Activated CD8-positive, alpha-beta memory T cell treated with anti-CD3 and anti-CD28 coated beads for 4 hours (primary cell): Measurements from ENCODE around the gene TSTD2.
A peak's percentile ranks its signal among the peaks of the same experiment; 100 is the strongest.
"Not testable (repeated sequence)": the region's sequence is repeated elsewhere in the genome, so short reads cannot be mapped to it uniquely, and the experiment has no call there.

Experiments used
- DNase-seq, 2 donors: peaks; one replicate each; pipeline ENCODE4 v3.0.0-alpha.2; 2020; ENCODE audit warnings: low read depth in 2 of 2

The TSTD2 gene

DNA sequence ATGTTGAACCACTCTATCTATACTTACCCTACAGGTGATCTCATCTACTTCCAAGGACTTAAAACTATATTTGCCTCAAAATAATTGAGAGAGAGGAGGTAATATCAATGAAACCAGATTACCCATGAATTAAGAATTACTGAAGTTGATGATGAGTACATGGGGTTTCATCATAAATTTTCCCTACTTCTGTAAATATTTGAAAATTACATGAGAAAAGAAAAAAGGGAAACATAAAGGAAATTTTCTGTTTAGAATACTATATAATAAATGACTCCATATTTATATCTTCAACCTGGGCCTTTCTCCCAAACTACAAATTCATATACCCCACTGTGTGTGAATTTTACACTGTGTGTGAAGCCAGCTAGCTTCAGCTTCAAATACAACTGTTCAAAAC, 2.6 kb downstream of the TSTD2 start:
- no peak for DNase-seq

DNA sequence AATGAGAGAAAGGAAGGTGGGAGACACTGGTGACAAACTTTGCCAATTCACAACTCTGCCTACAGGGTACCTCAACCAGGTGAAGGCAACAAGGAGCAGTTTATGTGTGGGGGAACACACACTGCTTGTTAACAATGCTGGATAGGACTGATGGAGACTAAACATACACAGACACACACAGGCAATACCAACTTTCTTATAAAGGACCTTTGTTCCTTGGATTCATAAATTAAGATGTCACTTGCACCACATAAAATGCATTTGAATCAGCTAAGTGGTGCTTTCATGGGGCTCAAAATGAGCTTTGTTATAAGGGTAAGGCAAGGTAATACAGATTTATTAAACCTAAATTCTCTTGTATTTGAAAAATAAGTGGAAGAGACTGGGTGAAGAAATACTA, 4.0 kb downstream of the TSTD2 start:
- no peak for DNase-seq

DNA sequence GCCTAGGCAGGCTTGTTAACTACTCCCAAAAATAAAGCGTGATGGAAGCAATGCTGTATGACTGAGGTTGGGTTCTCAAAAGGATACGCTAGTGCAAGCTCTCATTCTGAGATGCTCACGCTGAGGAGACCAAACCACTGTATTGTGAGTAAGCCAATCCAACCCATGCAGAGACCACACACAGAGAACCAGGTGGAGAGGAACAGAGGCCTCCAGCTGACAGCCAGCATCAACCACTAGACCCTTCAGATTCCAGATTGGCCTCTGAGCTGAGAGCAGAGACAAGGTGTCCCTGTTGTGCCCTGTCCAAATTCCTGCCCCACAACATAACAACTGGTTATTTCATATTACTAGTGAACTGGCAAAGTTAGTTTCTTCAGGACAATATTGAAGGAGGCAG, 4.5 kb downstream of the TSTD2 start:
- DNase-seq = no peak

DNA sequence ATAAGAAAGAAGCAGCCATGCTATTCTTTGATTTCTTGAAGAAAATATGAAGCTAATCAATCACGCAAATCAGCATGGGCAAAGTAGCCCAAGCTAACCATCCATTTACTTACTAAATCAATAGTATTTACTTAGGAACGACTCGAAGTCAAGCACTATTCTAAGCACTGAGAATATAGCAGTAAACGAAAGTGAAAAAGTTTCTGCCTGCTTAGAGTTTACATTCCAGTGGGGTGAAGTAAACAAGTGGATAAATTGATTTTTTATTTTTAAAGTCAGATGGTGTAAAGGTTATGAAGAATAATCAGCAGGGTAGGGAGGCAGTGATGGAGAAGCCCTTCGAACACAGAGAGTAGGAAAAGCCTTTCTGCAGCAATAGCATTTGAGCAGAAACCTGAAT, 5.5 kb downstream of the TSTD2 start:
- no peak for DNase-seq

DNA sequence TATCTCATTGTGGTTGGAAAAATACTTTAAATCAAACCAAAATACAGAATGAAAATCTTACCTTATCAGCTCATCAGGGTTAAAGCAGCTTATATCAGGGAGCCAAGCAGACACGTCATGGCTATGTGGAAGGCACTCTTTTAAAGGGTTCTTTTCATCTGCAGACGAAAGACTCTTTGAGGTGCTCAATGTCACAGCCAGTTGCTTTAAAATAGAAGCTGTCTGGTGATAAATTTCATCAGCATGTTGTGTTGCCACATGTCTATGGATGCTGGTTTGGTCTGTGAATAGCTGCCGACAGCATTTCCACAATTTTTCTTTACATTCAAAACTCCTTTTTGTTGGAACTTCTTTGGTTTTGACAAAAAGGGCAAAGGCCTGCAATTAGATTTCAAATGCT, 7.5 kb downstream of the TSTD2 start:
- DNase-seq = no peak

DNA sequence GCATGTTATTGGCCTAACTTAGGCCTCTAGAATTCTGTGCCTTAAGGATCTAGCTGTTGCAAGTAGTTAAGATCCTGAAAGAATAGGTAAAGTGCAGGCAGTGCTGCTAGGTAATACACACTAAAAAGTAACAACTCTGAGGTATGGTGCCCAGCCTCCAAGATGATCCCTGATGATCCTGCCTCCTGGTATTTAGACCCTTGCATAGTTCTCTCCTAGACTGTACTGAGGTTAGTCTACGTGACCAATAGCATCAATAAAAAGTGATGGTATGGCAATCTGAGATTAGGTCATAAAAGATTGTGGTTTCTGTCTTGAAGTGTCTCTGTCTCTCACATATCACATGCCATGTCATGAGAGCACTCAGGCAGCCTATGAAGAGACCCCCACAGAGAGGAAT, 9.2 kb downstream of the TSTD2 start:
- DNase-seq = no peak

DNA sequence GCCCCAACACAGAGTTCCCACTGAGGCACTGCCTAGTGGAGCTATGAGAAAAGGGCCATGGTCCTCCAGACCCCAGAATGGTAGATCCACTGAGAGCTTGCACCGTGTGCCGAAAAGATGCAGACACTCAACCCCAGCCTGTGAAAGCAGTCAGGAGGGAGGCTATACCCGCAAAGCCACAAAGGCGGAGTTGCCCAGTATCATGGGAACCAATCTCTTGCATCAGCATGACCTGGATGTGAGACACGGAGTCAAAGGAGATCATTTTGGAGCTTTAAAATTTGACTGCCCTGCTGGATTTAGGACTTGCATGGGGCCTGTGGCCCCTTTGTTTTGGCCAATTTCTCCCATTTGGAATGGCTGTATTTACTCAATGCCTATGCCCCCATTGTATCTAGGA, 10.7 kb downstream of the TSTD2 start:
- DNase-seq = not testable (repeated sequence)

DNA sequence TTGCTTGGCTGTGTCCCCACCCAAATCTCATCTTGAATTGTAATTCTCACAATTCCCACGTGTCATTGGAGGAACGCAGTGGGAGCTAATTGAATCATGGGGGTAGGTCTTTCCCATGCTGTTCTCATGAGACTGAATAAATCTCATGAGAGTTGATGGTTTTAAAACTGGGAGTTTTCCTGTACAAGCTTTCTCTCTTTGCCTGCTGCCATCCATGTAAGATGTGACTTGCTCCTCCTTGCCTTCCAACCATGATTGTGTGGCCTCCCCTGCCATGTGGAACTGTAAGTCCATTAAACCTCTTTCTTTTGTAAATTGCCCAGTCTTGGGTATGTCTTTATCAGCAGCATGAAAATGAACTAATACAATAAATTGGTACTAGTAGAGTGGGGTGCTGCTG, 13.1 kb downstream of the TSTD2 start:
- not testable (repeated sequence) for DNase-seq

DNA sequence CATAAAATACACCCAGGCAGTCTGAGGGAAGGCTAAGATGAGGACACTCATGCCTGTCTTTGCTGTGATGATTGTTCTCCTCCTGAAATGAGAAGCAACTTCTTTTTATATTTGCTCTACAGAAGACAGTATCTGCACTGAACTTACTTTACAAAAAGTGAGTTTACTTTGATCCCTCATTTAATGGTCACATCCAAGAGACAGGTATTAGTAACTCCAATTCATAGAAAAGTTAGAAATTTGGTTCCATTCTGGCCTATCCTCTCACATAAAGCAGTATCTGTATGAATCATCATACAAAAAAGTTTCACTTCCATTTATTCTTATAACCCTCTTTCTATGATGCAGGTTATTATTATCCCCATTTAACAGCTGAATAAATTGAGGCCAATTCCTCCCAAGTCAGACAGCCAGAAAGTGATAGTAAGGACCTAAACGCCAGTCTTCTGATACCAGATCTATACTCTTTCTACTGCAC, 15.2 kb downstream of the TSTD2 start:
- DNase-seq = no peak

DNA sequence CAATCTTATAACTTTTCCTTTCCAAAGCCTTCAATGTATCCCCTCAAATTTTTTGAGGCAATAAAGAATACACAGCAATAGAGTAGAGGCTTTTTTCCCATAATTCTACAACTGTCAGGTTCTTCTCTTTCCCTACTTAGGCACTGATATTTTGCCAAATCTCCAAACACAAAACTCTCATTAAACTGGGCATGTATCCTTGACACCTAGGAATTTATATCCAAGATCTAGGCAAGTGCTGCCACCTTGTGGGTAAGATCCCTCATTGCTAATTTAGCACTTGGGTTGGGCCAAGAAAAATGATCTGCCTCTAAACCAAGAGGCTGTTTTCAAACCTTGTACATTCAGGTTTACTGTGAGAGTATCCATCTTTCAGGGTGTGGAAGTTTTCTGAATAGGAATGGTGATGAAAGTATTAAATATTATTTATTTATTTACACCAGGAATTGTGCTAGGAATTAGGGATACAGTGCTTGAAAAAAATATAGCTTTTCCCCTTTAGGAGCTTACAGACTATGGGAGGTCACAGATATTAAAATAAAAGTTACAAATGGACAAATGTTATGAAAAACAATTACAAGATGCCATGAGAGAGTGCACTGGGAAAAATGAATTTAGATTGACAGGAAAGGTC, 17.6 kb downstream of the TSTD2 start:
- DNase-seq = peak; percentile 19 to 37

DNA sequence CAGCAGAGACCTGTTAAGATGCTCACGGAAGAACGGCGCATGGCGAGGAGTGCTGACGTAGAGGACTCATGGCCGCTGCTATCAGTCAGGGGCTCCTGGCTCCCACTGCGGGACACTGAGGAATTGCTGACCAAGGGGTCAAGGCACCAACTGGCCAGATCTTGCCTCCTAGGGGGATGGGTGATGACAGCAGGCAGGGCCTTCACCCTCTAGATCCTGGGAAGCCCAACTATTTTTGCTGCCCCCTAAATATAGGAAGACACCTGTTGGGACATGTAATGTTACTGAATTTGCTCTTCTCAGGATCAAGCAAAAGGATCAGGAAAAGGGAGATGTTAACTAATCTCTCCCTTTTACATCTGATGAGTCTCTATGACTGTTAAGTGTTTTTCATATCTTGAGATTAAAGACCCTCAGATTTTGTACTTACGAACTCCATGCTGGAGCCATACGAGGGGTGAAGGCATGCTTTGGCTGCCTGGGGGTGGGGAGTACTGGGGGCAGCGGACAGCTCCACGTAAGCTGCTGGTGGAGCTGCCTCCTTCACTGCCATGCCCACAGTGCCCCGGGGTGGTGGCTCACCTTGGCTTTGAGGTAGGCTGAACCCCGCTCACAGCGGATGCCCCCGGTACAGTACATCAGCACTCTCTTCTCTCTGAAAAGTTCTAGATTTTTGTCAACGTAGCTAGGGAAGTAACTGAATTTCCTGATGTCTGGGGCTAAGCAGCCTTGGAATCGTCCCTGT, 28.1 kb downstream of the TSTD2 start:
- DNase-seq = no peak

DNA sequence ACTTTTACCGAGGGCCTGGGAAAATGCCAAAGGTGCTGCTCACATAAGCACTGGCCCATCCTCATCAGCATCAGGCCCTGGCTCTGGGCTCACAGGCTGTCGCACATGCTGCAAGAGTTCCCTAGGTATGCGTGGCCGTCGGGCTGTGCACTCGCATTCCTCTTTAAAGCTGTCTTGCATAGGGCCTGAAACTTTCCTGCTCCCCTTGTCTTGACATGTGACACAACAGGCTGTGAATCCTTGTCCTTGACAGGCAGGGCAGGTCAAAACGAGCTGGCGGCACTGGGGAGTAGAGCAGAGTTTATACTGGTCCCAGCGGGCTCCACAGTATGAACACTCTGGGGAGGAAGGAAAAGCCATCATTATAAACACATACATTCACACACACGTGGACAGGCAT, 30.7 kb downstream of the TSTD2 start:
- DNase-seq = no peak

DNA sequence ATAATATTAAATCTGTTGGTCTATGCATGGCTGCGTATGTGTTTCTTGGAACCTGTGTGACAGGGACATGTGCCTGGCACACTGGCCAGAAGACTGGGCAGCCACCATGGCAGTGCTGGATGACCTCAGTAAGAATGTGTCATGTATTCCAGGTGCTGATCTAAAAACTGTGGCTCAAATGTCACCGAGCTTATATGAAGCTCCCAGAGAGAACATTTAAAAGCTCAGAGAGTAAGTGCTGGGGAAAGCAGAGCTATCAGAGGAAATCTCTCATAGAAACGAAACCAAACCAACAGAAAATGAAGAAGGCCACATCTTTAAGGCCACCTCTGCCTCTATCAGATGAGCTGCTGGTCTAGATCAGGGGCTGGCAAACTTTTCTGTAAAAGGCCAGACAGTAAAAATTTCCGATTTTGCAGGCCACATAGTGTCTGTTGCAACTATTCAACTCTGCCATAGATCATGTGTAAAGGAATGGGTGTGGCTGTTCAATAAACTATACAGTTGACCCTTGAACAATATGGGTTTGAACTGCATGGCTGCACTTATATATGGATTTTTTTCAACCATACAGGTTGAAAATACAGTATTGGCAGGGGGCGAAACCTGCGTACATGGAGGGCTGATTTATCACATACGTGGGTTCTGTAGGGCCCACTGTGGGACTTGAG, 31.8 kb downstream of the TSTD2 start:
- no peak for DNase-seq

DNA sequence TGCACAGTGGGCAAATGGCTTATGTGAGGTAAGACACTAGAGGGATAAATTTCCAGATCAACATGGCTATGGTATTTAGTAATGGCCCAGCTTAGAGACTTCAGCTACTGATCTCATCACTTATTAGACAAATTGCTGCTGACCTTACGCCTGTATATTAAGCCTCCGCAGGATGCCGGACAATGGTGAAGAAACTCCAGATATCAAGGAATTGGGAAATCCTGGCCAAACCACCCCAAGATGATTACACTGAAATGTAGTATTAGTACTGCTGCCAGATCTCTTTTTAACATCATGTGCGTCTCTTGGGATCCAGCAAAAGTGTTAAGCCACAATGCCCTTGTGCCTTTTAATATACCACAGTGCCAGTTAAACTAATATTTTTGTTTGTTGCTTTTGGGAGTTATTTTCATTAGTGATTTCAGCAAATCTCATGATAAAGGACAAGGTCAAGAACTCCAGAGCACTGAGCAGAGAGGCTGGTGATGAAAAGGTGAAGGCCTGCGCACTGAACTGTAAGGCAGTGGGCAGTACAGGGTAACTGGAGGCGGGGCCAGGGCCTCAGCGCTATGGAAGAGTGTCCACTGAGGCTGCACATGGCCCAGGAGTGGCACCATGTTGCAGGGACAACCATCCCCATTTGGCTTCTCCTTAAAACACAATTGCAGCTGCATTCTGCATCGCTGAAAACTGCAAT, 32.5 kb downstream of the TSTD2 start:
- no peak for DNase-seq

DNA sequence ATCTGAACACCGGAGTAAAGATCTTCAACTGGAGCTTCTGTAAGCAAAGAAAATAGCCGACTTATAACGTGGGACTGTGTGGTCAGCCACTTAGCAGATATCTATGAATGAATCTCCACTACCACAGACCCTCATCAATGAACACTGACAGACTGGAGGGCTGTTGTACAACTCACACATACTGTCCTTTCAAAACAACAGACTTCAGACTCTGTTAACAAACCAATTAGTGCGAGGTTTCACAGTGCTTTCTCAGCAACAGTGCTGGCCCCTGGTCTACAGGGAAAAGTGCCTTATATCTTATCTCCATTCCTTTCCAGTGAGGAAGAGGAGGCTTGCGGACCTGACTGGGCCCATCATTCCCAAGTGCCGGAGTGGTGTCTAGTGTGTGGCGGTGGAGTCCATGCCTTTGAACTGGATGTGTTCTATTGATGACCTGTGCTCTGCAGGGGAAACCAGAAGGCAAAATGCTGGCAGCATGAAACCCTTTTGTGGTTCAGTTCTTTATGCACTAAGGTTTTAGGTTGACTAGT, 33.8 kb downstream of the TSTD2 start:
- DNase-seq = no peak

DNA sequence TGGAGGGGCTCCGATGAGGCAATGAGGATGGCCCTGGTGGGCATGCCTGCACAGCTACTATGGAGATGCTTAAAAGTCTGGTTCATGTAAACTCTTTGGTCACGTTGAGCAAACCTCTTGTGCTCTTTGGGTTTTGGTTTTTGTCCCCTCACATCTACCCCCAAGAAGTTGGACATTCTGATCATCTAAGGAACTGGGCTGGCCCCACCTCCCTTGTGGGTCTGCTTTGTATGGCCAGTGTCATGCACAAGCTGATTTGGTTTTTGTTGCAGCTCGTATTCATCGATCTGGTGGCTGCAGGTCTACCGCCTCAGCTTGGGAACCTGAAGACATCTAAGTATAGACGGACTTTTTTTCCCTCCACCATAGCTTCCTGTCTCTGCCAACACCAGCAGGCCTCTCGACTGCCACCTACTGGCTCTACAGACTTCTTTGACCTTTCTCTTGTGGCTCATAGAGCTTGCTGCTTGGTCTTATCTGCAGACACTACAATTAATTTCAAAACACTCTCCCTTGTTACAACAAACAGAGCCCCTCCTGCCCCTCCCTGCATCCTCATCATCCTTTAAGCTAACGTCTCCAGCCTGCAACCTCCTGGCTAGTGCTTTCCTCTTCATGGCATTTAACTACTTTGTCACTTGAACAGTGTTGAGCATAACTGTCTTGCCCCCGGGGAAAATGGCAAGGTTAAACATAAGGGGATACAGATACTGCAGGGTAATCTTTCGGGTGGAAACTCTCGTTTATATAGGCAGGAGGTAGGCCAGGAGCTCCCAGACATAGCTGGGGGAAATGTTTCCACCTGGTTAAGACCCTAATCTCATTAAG, 34.5 kb downstream of the TSTD2 start:
- peak; percentile 24 to 44 for DNase-seq

DNA sequence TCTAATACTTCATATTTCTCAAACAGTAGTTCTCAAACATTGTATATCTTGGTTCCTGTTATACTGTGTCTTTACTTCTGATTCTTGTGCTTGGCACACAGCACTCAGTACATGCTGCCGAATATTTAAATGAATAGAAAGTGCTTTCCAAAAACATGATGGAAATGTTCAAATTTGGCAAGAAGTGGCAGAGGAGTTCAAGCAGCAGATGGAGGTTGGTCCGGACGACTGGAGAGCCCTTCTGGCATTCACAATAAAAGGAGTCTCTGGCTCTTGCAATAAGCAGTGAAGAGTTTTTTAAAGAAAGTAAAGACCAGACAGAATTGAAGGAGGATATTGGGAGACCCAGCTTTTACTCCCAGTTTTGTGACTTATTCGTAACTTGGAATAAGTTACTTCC, 36.3 kb downstream of the TSTD2 start:
- DNase-seq = no peak

DNA sequence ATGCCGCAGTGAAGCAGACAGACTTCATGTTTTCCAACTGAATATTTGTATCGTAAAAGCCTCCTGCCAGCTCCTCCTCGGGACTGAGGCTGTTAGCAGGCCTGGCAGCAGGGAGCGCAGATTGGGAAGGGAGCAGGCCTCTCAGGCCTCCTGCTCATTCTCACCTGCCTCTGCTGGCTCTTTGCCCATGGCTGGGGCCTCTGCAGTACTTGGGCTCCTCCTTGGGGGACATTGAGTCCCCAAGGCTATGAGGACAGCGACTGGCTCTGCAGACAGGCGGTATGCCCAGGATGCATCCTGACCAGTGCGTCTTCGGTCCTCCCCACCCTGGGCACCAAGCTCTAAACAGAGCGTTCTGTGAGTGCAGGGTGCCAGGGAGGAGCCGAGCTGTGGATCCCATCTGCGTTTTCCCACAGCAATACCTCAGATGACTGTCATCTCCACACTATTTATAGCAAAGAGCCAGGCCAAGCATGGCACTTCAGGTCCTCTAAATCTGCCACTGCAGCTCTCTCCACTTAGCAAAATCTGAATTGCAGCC, 38.7 kb downstream of the TSTD2 start:
- no peak for DNase-seq

DNA sequence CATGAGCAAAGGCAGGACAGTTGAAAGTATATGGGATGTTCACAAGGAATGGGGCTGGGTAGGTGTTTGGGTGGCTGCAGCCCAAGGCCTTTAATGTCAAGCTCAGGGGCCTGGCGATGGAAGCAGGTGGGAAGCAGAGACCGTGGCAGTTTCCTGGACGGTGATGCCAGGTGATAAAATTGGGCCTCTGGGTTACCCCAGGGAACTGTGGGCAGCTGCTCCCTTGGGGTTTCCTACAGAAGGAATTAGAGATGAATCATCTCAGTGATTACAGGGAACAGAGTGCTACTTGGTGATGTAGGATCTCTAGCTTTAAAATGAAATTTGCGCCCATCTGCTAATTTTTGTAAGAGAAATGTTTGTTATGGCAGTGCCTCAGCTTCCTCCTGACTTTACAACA, 39.2 kb downstream of the TSTD2 start:
- DNase-seq = no peak

DNA sequence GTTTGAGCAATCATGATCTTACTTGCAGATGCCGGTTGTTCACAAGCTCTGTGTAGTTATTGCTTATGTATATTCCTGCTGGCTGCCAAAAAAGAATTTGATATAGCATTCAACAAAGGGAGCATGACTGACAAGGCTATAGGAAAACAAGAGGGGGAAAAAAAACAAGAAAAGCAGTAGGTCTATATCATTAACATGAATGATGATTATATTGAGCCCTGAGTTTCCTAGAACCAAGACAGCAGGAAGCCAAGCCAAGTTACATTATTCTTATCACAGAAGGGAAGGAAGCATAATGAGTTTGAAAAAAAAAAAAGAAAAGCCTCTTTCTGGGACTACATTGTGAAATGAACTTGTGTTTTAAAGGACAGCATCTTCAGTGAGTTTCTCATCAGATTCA, 41.0 kb downstream of the TSTD2 start:
- no peak for DNase-seq

DNA sequence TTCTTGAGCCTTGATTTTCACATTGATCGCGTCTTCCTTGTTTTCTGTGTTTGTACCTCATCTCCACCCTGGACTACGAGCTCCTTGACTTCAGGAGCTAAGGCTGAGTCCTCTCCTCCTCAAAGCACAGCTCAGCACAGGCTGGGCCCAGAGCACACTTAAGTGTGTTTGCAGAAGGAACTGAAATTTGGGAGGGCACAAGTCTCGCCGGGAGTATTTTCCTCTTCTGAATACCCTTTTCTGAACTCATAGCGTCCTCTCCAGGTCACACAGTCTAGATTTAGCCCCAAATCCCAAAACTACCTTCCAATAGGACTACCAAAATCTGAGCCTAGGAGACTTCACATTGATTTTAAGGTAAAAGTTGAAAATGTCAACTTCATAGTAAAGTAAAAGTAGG, 41.6 kb downstream of the TSTD2 start:
- no peak for DNase-seq
